HL-60 (cell line): ENCODE data around the gene HOXD3.

Experiments
- DNase-seq, 2 experiments: peaks; one replicate each; pipeline ENCODE4 v3.0.0-alpha.2; 2010 to 2020; ENCODE audit warnings: low read depth in 1 of 2, low spot score in 1 of 2
- H3K27ac ChIP-seq: fragments of 250-450 bp; sonication (Bioruptor Pico); replicated peaks from 2 replicates; pipeline ENCODE4 v1.5.1; 2020; ENCODE audit warnings: mild to moderate bottlenecking, moderate library complexity
- H3K27me3 ChIP-seq: fragments of 250-450 bp; sonication (Bioruptor Pico); 2 replicates; pipeline ENCODE4 v1.5.1; 2021; ENCODE audit warnings: mild to moderate bottlenecking, moderate library complexity; ENCODE audit not compliant: insufficient read depth, poor library complexity, severe bottlenecking
- H3K4me3 ChIP-seq: replicated peaks from 2 replicates; pipeline ENCODE4 v1.5.1; 2011; ENCODE audit warnings: mild to moderate bottlenecking, control low read depth, low read length; ENCODE audit not compliant: insufficient read depth
- CTCF ChIP-seq: IDR thresholded peaks from one replicate; pipeline ENCODE4 v1.5.1; 2011; ENCODE audit warnings: low read length, control low read depth, inconsistent platforms; ENCODE audit not compliant: insufficient read depth
- GABPA ChIP-seq: IDR thresholded peaks from 2 replicates; pipeline ENCODE4 v1.6.1; 2012; ENCODE audit warnings: low read depth
- POLR2AphosphoS5 ChIP-seq: IDR thresholded peaks from 2 replicates; pipeline ENCODE4 v1.6.1; 2012; ENCODE audit warnings: low read depth
- REST ChIP-seq: IDR thresholded peaks from 2 replicates; pipeline ENCODE4 v1.6.1; 2012; ENCODE audit warnings: low read depth; ENCODE audit not compliant: insufficient replicate concordance
- SPI1 ChIP-seq: IDR thresholded peaks from 2 replicates; pipeline ENCODE4 v1.6.1; 2012; ENCODE audit warnings: low read depth, mild to moderate bottlenecking, borderline replicate concordance

Gene HOXD3

GRCh38 chr2:176137252-176137580, 19.9 kb upstream of the HOXD3 start:
- H3K27ac ChIP-seq = no peak overlapping the region
- H3K27me3 ChIP-seq = peaks cover 81% of the 10 kb centered on the region
- no peak overlapping the region for H3K4me3 ChIP-seq
- no peak for DNase-seq
- TF ChIP-seq GABPA = no peak
- TF ChIP-seq POLR2AphosphoS5 = no peak
- no peak for TF ChIP-seq CTCF
- no peak for TF ChIP-seq SPI1

GRCh38 chr2:176137906-176138305, 19.2 kb upstream of the HOXD3 start:
- Histone ChIP-seq H3K27ac (no peak overlapping the region), H3K27me3 (peaks cover 74% of the 10 kb centered on the region), H3K4me3 (no peak overlapping the region)
- no peak for DNase-seq
- TF ChIP-seq REST (no peak), GABPA (no peak), CTCF (no peak), POLR2AphosphoS5 (no peak), SPI1 (no peak)

- DNase-seq = no peak
- no peak overlapping the region for H3K27ac ChIP-seq
- TF ChIP-seq CTCF (no peak), SPI1 (no peak), POLR2AphosphoS5 (no peak), REST (no peak), GABPA (no peak)
- H3K27me3 ChIP-seq = peaks cover 67% of the 10 kb centered on the region
- no peak overlapping the region for H3K4me3 ChIP-seq
These were observed 18.6 kb upstream of the HOXD3 start for GRCh38 chr2:176138526-176138922.

GRCh38 chr2:176138923-176139660, 18.0 kb upstream of the HOXD3 start:
- TF ChIP-seq SPI1 (no peak), POLR2AphosphoS5 (no peak), CTCF (no peak), GABPA (no peak), REST (no peak)
- DNase-seq = no peak
- no peak overlapping the region for H3K4me3 ChIP-seq
- no peak overlapping the region for H3K27ac ChIP-seq
- peaks cover 65% of the 10 kb centered on the region for H3K27me3 ChIP-seq
